ENCODE results near the gene LYRM9.

DNA sequence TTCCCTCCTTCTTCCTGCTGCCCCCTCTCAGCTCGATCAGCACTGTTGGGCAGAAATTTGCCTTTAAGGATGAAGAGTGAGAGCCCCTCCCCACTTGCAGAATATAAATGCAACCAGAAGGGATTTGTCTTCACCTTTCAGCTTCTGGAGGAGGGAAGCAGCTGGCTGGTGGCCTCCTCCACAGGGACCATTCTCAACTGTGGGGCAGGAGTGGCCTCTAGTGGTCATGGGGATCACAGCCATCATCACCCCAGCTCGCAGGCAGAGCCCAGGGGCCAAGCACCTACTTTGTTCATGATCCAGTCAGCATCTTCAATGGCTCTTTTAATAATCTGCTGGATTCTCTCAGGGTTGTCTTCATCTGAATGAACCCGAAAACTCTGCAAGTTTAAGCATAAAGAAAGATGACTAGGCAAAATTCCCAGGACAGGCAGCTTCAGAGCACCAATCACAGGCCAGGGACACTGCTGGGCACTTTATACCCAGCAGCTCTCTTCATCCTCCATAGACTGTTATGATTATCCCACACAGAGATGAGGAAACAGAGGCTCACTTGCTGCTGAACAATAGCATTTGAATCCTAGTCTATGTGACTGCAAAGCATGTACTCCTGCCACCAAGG, 13.1 kb downstream of the LYRM9 start:
- TF ChIP-seq, protein P1, sequence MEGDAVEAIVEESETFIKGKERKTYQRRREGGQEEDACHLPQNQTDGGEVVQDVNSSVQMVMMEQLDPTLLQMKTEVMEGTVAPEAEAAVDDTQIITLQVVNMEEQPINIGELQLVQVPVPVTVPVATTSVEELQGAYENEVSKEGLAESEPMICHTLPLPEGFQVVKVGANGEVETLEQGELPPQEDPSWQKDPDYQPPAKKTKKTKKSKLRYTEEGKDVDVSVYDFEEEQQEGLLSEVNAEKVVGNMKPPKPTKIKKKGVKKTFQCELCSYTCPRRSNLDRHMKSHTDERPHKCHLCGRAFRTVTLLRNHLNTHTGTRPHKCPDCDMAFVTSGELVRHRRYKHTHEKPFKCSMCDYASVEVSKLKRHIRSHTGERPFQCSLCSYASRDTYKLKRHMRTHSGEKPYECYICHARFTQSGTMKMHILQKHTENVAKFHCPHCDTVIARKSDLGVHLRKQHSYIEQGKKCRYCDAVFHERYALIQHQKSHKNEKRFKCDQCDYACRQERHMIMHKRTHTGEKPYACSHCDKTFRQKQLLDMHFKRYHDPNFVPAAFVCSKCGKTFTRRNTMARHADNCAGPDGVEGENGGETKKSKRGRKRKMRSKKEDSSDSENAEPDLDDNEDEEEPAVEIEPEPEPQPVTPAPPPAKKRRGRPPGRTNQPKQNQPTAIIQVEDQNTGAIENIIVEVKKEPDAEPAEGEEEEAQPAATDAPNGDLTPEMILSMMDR (conservative IDR thresholded peaks at IDR 0.05; ENCODE audit: low read depth, low read length), result peak; percentile 79
- TF ChIP-seq EZH2 (IDR thresholded peaks at IDR 0.05; ENCODE audit: borderline replicate concordance, low read depth, low read length, poor library complexity, severe bottlenecking), result no peak

All from A673 (cell line).